Measurements from ENCODE around the gene PRAC1. TPM values are rescaled to one million over a fixed set of nuclear protein-coding genes. Genes with fewer than 3 reads are reported as not detected.

Gene PRAC1
- total RNA-seq, 4 donors from 2014 or later: not detected

- H3K27ac ChIP-seq: no peak overlapping the region
- intact Hi-C loops (cut with DNase I; ENCODE audit: low total_unique reads): no loop called here
- no peaks in the 10 kb centered on the region for H3K9me3 ChIP-seq
- H3K36me3 ChIP-seq: no peaks in the 10 kb centered on the region
- no peak for TF ChIP-seq POLR2A (IDR thresholded peaks at IDR 0.05)
- TF ChIP-seq CTCF (IDR thresholded peaks at IDR 0.05): no peak
- no peak overlapping the region for H3K4me3 ChIP-seq
- no peaks in the 10 kb centered on the region for H3K4me1 ChIP-seq
- DNase-seq: no peak
- H3K27me3 ChIP-seq: peaks cover 0 to 30% of the 10 kb centered on the region in 2 donors
Measured at GRCh38 chr17:48711128-48711527, 11.2 kb downstream of the PRAC1 start.

- Histone ChIP-seq H3K9me3 (no peaks in the 10 kb centered on the region), H3K27me3 (peaks cover 0 to 4% of the 10 kb centered on the region in 2 donors), H3K27ac (no peak overlapping the region), H3K4me3 (no peak overlapping the region), H3K4me1 (no peaks in the 10 kb centered on the region), H3K36me3 (no peaks in the 10 kb centered on the region)
- no peak for TF ChIP-seq POLR2A (IDR thresholded peaks at IDR 0.05)
- intact Hi-C loops (cut with DNase I; ENCODE audit: low total_unique reads): no loop called here
- no peak for DNase-seq
Measured at GRCh38 chr17:48704361-48705248, 17.7 kb downstream of the PRAC1 start.

- no peaks in the 10 kb centered on the region for H3K36me3 ChIP-seq
- H3K27me3 ChIP-seq: peaks cover 0 to 10% of the 10 kb centered on the region in 2 donors
- no peak overlapping the region for H3K4me3 ChIP-seq
- no peaks in the 10 kb centered on the region for H3K4me1 ChIP-seq
- intact Hi-C loops (cut with DNase I; ENCODE audit: low total_unique reads): no loop called here
- no peak for DNase-seq
- TF ChIP-seq CTCF (IDR thresholded peaks at IDR 0.05) (no peak), POLR2A (IDR thresholded peaks at IDR 0.05) (no peak)
- no peak overlapping the region for H3K27ac ChIP-seq
- H3K9me3 ChIP-seq: no peaks in the 10 kb centered on the region
Measured at GRCh38 chr17:48701864-48702532, 20.3 kb downstream of the PRAC1 start.

GRCh38 chr17:48693178-48693577 lies 29.1 kb downstream of the PRAC1 start:
- Histone ChIP-seq H3K4me3 (no peak overlapping the region), H3K36me3 (no peaks in the 10 kb centered on the region), H3K9me3 (no peaks in the 10 kb centered on the region), H3K27ac (no peak overlapping the region), H3K4me1 (no peaks in the 10 kb centered on the region), H3K27me3 (peaks cover 0 to 10% of the 10 kb centered on the region in 2 donors)
- TF ChIP-seq POLR2A (IDR thresholded peaks at IDR 0.05) (no peak), CTCF (IDR thresholded peaks at IDR 0.05) (no peak)
- DNase-seq: no peak
- intact Hi-C loops (cut with DNase I; ENCODE audit: low total_unique reads): no loop called here

GRCh38 chr17:48692049-48692448 lies 30.3 kb downstream of the PRAC1 start:
- no peaks in the 10 kb centered on the region for H3K27me3 ChIP-seq
- no peak overlapping the region for H3K27ac ChIP-seq
- TF ChIP-seq CTCF (IDR thresholded peaks at IDR 0.05) (no peak), POLR2A (IDR thresholded peaks at IDR 0.05) (no peak)
- DNase-seq: no peak
- no peaks in the 10 kb centered on the region for H3K36me3 ChIP-seq
- H3K9me3 ChIP-seq: no peaks in the 10 kb centered on the region
- no peak overlapping the region for H3K4me3 ChIP-seq
- no peaks in the 10 kb centered on the region for H3K4me1 ChIP-seq
- intact Hi-C loops (cut with DNase I; ENCODE audit: low total_unique reads): no loop called here
